Measurements from ENCODE around the gene USP53. TPM values are rescaled to one million over a fixed set of nuclear protein-coding genes. Genes with fewer than 3 reads are reported as not detected.

The USP53 gene
- total RNA-seq, 1 experiment from 2014 or later = 68.0 TPM

GRCh38 chr4:119221412-119221811 is 8.9 kb downstream of the USP53 start:
- intact Hi-C loops (cut with micrococcal nuclease) = no loop called here
- TF ChIP-seq CTCF (IDR thresholded peaks at IDR 0.05; ENCODE audit: unreplicated experiment) = no peak
- Mint-ChIP-seq H3K27me3 (ENCODE audit: insufficient read depth, unreplicated experiment) (no peaks in the 10 kb centered on the region), H3K4me3 (ENCODE audit: unreplicated experiment) (no peak overlapping the region), H3K27ac (ENCODE audit: low read depth, unreplicated experiment) (no peak overlapping the region), H3K9me3 (ENCODE audit: unreplicated experiment) (no peaks in the 10 kb centered on the region), H3K4me1 (ENCODE audit: insufficient read depth, unreplicated experiment) (peaks cover 26% of the 10 kb centered on the region), H3K36me3 (ENCODE audit: insufficient read depth, unreplicated experiment) (peaks cover 38% of the 10 kb centered on the region)
- POLR2A ChIA-PET = interaction anchor here (1.1 to 1.9 kb wide), 2 partner anchors 9 to 51 kb away, joined by 3 to 13 read pairs; partner anchors contain the start of gene USP53
- no peak for DNase-seq (ENCODE audit: unreplicated experiment)
- no TSS peak for BruUV-seq (replicated peaks)
- CTCF ChIA-PET = interaction anchor here (2.5 kb wide), 1 partner anchor 9 kb away, joined by 7 read pairs; the partner anchor contains the start of gene USP53

GRCh38 chr4:119227690-119228089 is 15.2 kb downstream of the USP53 start:
- H3K27ac Mint-ChIP-seq (ENCODE audit: low read depth, unreplicated experiment) = no peak overlapping the region
- no peak overlapping the region for H3K4me3 Mint-ChIP-seq (ENCODE audit: unreplicated experiment)
- ChIA-PET CTCF (interaction anchor here (0.7 to 0.9 kb wide), 2 partner anchors 15 to 27 kb away, joined by 3 read pairs; partner anchors contain the start of gene USP53), POLR2A (interaction anchor here (0.8 to 4.1 kb wide), 4 partner anchors 10 to 202 kb away, joined by 3 to 28 read pairs (median 4); partner anchors contain the start of gene USP53)
- H3K36me3 Mint-ChIP-seq (ENCODE audit: insufficient read depth, unreplicated experiment) = peaks cover 12% of the 10 kb centered on the region
- intact Hi-C loops (cut with micrococcal nuclease) = no loop called here
- BruUV-seq (replicated peaks) = no TSS peak
- H3K9me3 Mint-ChIP-seq (ENCODE audit: unreplicated experiment) = no peaks in the 10 kb centered on the region
- H3K4me1 Mint-ChIP-seq (ENCODE audit: insufficient read depth, unreplicated experiment) = peaks cover 7% of the 10 kb centered on the region
- H3K27me3 Mint-ChIP-seq (ENCODE audit: insufficient read depth, unreplicated experiment) = no peaks in the 10 kb centered on the region
- DNase-seq (ENCODE audit: unreplicated experiment) = no peak
- TF ChIP-seq CTCF (IDR thresholded peaks at IDR 0.05; ENCODE audit: unreplicated experiment) = no peak

- H3K9me3 Mint-ChIP-seq (ENCODE audit: unreplicated experiment) = no peaks in the 10 kb centered on the region
- DNase-seq (ENCODE audit: unreplicated experiment) = no peak
- TF ChIP-seq CTCF (IDR thresholded peaks at IDR 0.05; ENCODE audit: unreplicated experiment) = no peak
- no TSS peak for BruUV-seq (replicated peaks)
- H3K4me3 Mint-ChIP-seq (ENCODE audit: unreplicated experiment) = no peak overlapping the region
- POLR2A ChIA-PET = interaction anchor here (1.3 to 4.1 kb wide), 2 partner anchors 16 kb away, joined by 6 to 28 read pairs; partner anchors contain the start of gene USP53
- CTCF ChIA-PET = no interaction called here
- no peaks in the 10 kb centered on the region for H3K27me3 Mint-ChIP-seq (ENCODE audit: insufficient read depth, unreplicated experiment)
- intact Hi-C loops (cut with micrococcal nuclease) = no loop called here
- H3K4me1 Mint-ChIP-seq (ENCODE audit: insufficient read depth, unreplicated experiment) = peaks cover 13% of the 10 kb centered on the region
- H3K36me3 Mint-ChIP-seq (ENCODE audit: insufficient read depth, unreplicated experiment) = peaks cover 12% of the 10 kb centered on the region
- H3K27ac Mint-ChIP-seq (ENCODE audit: low read depth, unreplicated experiment) = no peak overlapping the region
Measured at GRCh38 chr4:119228406-119228805, 15.9 kb downstream of the USP53 start.

- Mint-ChIP-seq H3K4me3 (ENCODE audit: unreplicated experiment) (no peak overlapping the region), H3K27ac (ENCODE audit: low read depth, unreplicated experiment) (no peak overlapping the region), H3K36me3 (ENCODE audit: insufficient read depth, unreplicated experiment) (peaks cover 13% of the 10 kb centered on the region), H3K9me3 (ENCODE audit: unreplicated experiment) (no peaks in the 10 kb centered on the region), H3K27me3 (ENCODE audit: insufficient read depth, unreplicated experiment) (no peaks in the 10 kb centered on the region), H3K4me1 (ENCODE audit: insufficient read depth, unreplicated experiment) (peaks cover 21% of the 10 kb centered on the region)
- ChIA-PET CTCF (no interaction called here), POLR2A (interaction anchor here (1.0 to 1.3 kb wide), 2 partner anchors 17 to 70 kb away, joined by 4 to 6 read pairs; partner anchors contain the start of gene USP53)
- intact Hi-C loops (cut with micrococcal nuclease) = no loop called here
- no TSS peak for BruUV-seq (replicated peaks)
- no peak for TF ChIP-seq CTCF (IDR thresholded peaks at IDR 0.05; ENCODE audit: unreplicated experiment)
- no peak for DNase-seq (ENCODE audit: unreplicated experiment)
Measured at GRCh38 chr4:119229908-119230687, 17.6 kb downstream of the USP53 start.
